HG02981 (cell line): ENCODE data around the gene GRM4.
"Not testable (repeated sequence)": the region's sequence is repeated elsewhere in the genome, so short reads cannot be mapped to it uniquely, and the experiment has no call there.

Source experiments
- ATAC-seq: cut with Tn5 transposase; IDR thresholded peaks from one replicate; pipeline ENCODE4 v1.9.1; 2021; ENCODE audit warnings: mild to moderate bottlenecking, moderate library complexity; ENCODE audit not compliant: unreplicated experiment

GRM4 gene

GRCh38 chr6:34047913-34048867 lies 97.7 kb downstream of the GRM4 start:
- ATAC-seq: no peak

GRCh38 chr6:34046617-34047016 lies 99.3 kb downstream of the GRM4 start:
- no peak for ATAC-seq

GRCh38 chr6:34045771-34046170 lies 100.1 kb downstream of the GRM4 start:
- ATAC-seq: no peak

- no peak for ATAC-seq
Observed at GRCh38 chr6:34044945-34045595, 100.8 kb downstream of the GRM4 start.

GRCh38 chr6:34043359-34043758 lies 102.5 kb downstream of the GRM4 start:
- ATAC-seq: no peak

GRCh38 chr6:34041998-34042397 lies 103.9 kb downstream of the GRM4 start:
- ATAC-seq: not testable (repeated sequence)

GRCh38 chr6:34041385-34041784 lies 104.5 kb downstream of the GRM4 start:
- ATAC-seq: no peak

- no peak for ATAC-seq
Observed at GRCh38 chr6:34039943-34040342, 105.9 kb downstream of the GRM4 start.

GRCh38 chr6:34037151-34037550 lies 108.7 kb downstream of the GRM4 start:
- no peak for ATAC-seq

GRCh38 chr6:34036357-34037069 lies 109.4 kb downstream of the GRM4 start:
- ATAC-seq: no peak

- ATAC-seq: no peak
Observed at GRCh38 chr6:34035704-34036356, 110.1 kb downstream of the GRM4 start.

- no peak for ATAC-seq
Observed at GRCh38 chr6:34035161-34035560, 110.7 kb downstream of the GRM4 start.

GRCh38 chr6:34032856-34033255 lies 113.0 kb downstream of the GRM4 start:
- ATAC-seq: no peak

GRCh38 chr6:34031625-34032383 lies 114.1 kb downstream of the GRM4 start:
- no peak for ATAC-seq

GRCh38 chr6:34030831-34031624 lies 114.9 kb downstream of the GRM4 start:
- ATAC-seq: no peak

GRCh38 chr6:34029489-34030280 lies 116.2 kb downstream of the GRM4 start:
- ATAC-seq: no peak

- ATAC-seq: no peak
Observed at GRCh38 chr6:34028691-34029360, 117.1 kb downstream of the GRM4 start.

- no peak for ATAC-seq
Observed at GRCh38 chr6:34027939-34028441, 117.9 kb downstream of the GRM4 start.
